ENCODE measurements around the gene NKAIN1. TPM values are rescaled to one million over a fixed set of nuclear protein-coding genes. Genes with fewer than 3 reads are reported as not detected.

NKAIN1 gene
- total RNA-seq, 1 donor from 2014 or later = 9.4 TPM

- Mint-ChIP-seq H3K4me1 (peaks cover 3% of the 10 kb centered on the region), H3K36me3 (no peaks in the 10 kb centered on the region), H3K27me3 (ENCODE audit: low read depth) (no peaks in the 10 kb centered on the region), H3K9me3 (no peaks in the 10 kb centered on the region), H3K4me3 (no peak overlapping the region), H3K27ac (no peak overlapping the region)
- no peak for TF ChIP-seq CTCF (IDR thresholded peaks at IDR 0.05; ENCODE audit: unreplicated experiment)
- no peak for DNase-seq (ENCODE audit: low spot score in 2 of 2, unreplicated experiment in 2 of 2)
These were observed 46.0 kb downstream of the NKAIN1 start for GRCh38 chr1:31193729-31194128.

GRCh38 chr1:31191281-31191680 lies 48.4 kb downstream of the NKAIN1 start:
- Mint-ChIP-seq H3K4me1 (peaks cover 3% of the 10 kb centered on the region), H3K27ac (no peak overlapping the region), H3K27me3 (ENCODE audit: low read depth) (no peaks in the 10 kb centered on the region), H3K36me3 (no peaks in the 10 kb centered on the region), H3K4me3 (no peak overlapping the region), H3K9me3 (no peaks in the 10 kb centered on the region)
- DNase-seq (ENCODE audit: low spot score in 2 of 2, unreplicated experiment in 2 of 2) = no peak
- TF ChIP-seq CTCF (IDR thresholded peaks at IDR 0.05; ENCODE audit: unreplicated experiment) = no peak

GRCh38 chr1:31189696-31190674 lies 49.7 kb downstream of the NKAIN1 start:
- TF ChIP-seq CTCF (IDR thresholded peaks at IDR 0.05; ENCODE audit: unreplicated experiment) = no peak
- Mint-ChIP-seq H3K4me3 (no peak overlapping the region), H3K4me1 (peaks cover 3% of the 10 kb centered on the region), H3K9me3 (no peaks in the 10 kb centered on the region), H3K27me3 (ENCODE audit: low read depth) (no peaks in the 10 kb centered on the region), H3K36me3 (no peaks in the 10 kb centered on the region), H3K27ac (no peak overlapping the region)
- DNase-seq (ENCODE audit: low spot score in 2 of 2, unreplicated experiment in 2 of 2) = no peak

GRCh38 chr1:31183927-31184554 lies 55.6 kb downstream of the NKAIN1 start:
- TF ChIP-seq CTCF (IDR thresholded peaks at IDR 0.05; ENCODE audit: unreplicated experiment) = peak; percentile 89
- Mint-ChIP-seq H3K36me3 (no peaks in the 10 kb centered on the region), H3K27ac (no peak overlapping the region), H3K27me3 (ENCODE audit: low read depth) (no peaks in the 10 kb centered on the region), H3K4me1 (no peaks in the 10 kb centered on the region), H3K9me3 (no peaks in the 10 kb centered on the region), H3K4me3 (no peak overlapping the region)
- DNase-seq (ENCODE audit: low spot score in 2 of 2, unreplicated experiment in 2 of 2) = peak in 1 of 2 experiments; percentile 68

GRCh38 chr1:31183126-31183525 lies 56.6 kb downstream of the NKAIN1 start:
- Mint-ChIP-seq H3K4me3 (no peak overlapping the region), H3K9me3 (no peaks in the 10 kb centered on the region), H3K27me3 (ENCODE audit: low read depth) (no peaks in the 10 kb centered on the region), H3K36me3 (no peaks in the 10 kb centered on the region), H3K4me1 (no peaks in the 10 kb centered on the region), H3K27ac (no peak overlapping the region)
- TF ChIP-seq CTCF (IDR thresholded peaks at IDR 0.05; ENCODE audit: unreplicated experiment) = no peak
- no peak for DNase-seq (ENCODE audit: low spot score in 2 of 2, unreplicated experiment in 2 of 2)
